Brain microvascular endothelial cell (primary cell): ENCODE measurements around the gene AIRE.
"Not testable (repeated sequence)": the region's sequence is repeated elsewhere in the genome, so short reads cannot be mapped to it uniquely, and the experiment has no call there.

Experiments used
- DNase-seq: peaks from one replicate; pipeline ENCODE4 v3.0.0-alpha.2; 2020
- H3K27ac ChIP-seq: fragments of 250-450 bp; sonication (Bioruptor Pico); 2 replicates; pipeline ENCODE4 v1.5.1; 2020; ENCODE audit warnings: mild to moderate bottlenecking, moderate library complexity
- H3K27me3 ChIP-seq: fragments of 250-450 bp; sonication (Bioruptor Pico); replicated peaks from 2 replicates; pipeline ENCODE4 v1.5.1; 2020; ENCODE audit warnings: mild to moderate bottlenecking
- H3K36me3 ChIP-seq: fragments of 250-450 bp; sonication (Bioruptor Pico); replicated peaks from 2 replicates; pipeline ENCODE4 v1.5.1; 2020; ENCODE audit warnings: mild to moderate bottlenecking
- H3K4me3 ChIP-seq: 2 replicates; pipeline ENCODE4 v1.5.1; 2011; ENCODE audit warnings: low read depth, mild to moderate bottlenecking, control low read depth, low read length, moderate library complexity
- CTCF ChIP-seq: IDR thresholded peaks from 2 replicates; pipeline ENCODE4 v1.5.1; 2011; ENCODE audit warnings: low read depth, mild to moderate bottlenecking, moderate library complexity, low read length, control low read depth, inconsistent platforms; ENCODE audit errors: missing control alignments
- in situ Hi-C: cut with HindIII; loops from 2 replicates; pipeline ENCODE4 v1.10.0; 2017; ENCODE audit warnings: low sequenced_read_pairs, low pct_ligation_motif_present

The AIRE gene

GRCh38 chr21:44301961-44302406 lies 16.3 kb downstream of the AIRE start:
- H3K4me3 ChIP-seq: no peak overlapping the region
- in situ Hi-C loops: no loop called here
- H3K27ac ChIP-seq: no peak overlapping the region
- no peak for DNase-seq
- no peaks in the 10 kb centered on the region for H3K27me3 ChIP-seq
- peak; percentile 26 for TF ChIP-seq CTCF
- H3K36me3 ChIP-seq: no peaks in the 10 kb centered on the region

- H3K36me3 ChIP-seq, H3K4me3 ChIP-seq, H3K27me3 ChIP-seq, DNase-seq, H3K27ac ChIP-seq, in situ Hi-C loops: not testable (repeated sequence)
- TF ChIP-seq CTCF: peak; percentile 40
Measured at GRCh38 chr21:44302573-44303401, 17.1 kb downstream of the AIRE start.

- DNase-seq: no peak
- H3K36me3 ChIP-seq: peaks cover 3% of the 10 kb centered on the region
- in situ Hi-C loops: no loop called here
- no peak overlapping the region for H3K27ac ChIP-seq
- no peak overlapping the region for H3K4me3 ChIP-seq
- no peak for TF ChIP-seq CTCF
- H3K27me3 ChIP-seq: no peaks in the 10 kb centered on the region
Measured at GRCh38 chr21:44303490-44303981, 17.9 kb downstream of the AIRE start.

GRCh38 chr21:44304011-44304616 lies 18.4 kb downstream of the AIRE start:
- H3K4me3 ChIP-seq: no peak overlapping the region
- in situ Hi-C loops: no loop called here
- no peak overlapping the region for H3K27ac ChIP-seq
- no peaks in the 10 kb centered on the region for H3K27me3 ChIP-seq
- peaks cover 3% of the 10 kb centered on the region for H3K36me3 ChIP-seq
- DNase-seq: no peak
- TF ChIP-seq CTCF: no peak

GRCh38 chr21:44304877-44305293 lies 19.2 kb downstream of the AIRE start:
- peak; percentile 87 for TF ChIP-seq CTCF
- Histone ChIP-seq H3K27ac (no peak overlapping the region), H3K4me3 (no peak overlapping the region), H3K36me3 (peaks cover 3% of the 10 kb centered on the region), H3K27me3 (no peaks in the 10 kb centered on the region)
- peak; percentile 9 for DNase-seq
- in situ Hi-C loops: no loop called here
